Brain microvascular endothelial cell (primary cell): Measurements from ENCODE around the gene USP5.
"Not testable (repeated sequence)": the region's sequence is repeated elsewhere in the genome, so short reads cannot be mapped to it uniquely, and the experiment has no call there.

ENCODE experiments used
- DNase-seq: peaks from one replicate; pipeline ENCODE4 v3.0.0-alpha.2; 2020
- H3K27ac ChIP-seq: fragments of 250-450 bp; sonication (Bioruptor Pico); 2 replicates; pipeline ENCODE4 v1.5.1; 2020; ENCODE audit warnings: mild to moderate bottlenecking, moderate library complexity
- H3K27me3 ChIP-seq: fragments of 250-450 bp; sonication (Bioruptor Pico); replicated peaks from 2 replicates; pipeline ENCODE4 v1.5.1; 2020; ENCODE audit warnings: mild to moderate bottlenecking
- H3K36me3 ChIP-seq: fragments of 250-450 bp; sonication (Bioruptor Pico); replicated peaks from 2 replicates; pipeline ENCODE4 v1.5.1; 2020; ENCODE audit warnings: mild to moderate bottlenecking
- H3K4me3 ChIP-seq: 2 replicates; pipeline ENCODE4 v1.5.1; 2011; ENCODE audit warnings: low read depth, mild to moderate bottlenecking, control low read depth, low read length, moderate library complexity
- CTCF ChIP-seq: IDR thresholded peaks from 2 replicates; pipeline ENCODE4 v1.5.1; 2011; ENCODE audit warnings: low read depth, mild to moderate bottlenecking, moderate library complexity, low read length, control low read depth, inconsistent platforms; ENCODE audit errors: missing control alignments
- in situ Hi-C: cut with HindIII; loops from 2 replicates; pipeline ENCODE4 v1.10.0; 2017; ENCODE audit warnings: low sequenced_read_pairs, low pct_ligation_motif_present

Gene USP5

GRCh38 chr12:6871052-6871957 lies 19.4 kb downstream of the USP5 start:
- no peak for DNase-seq
- no peaks in the 10 kb centered on the region for H3K27me3 ChIP-seq
- no peak for TF ChIP-seq CTCF
- peak overlapping the region; percentile 84 for H3K4me3 ChIP-seq
- in situ Hi-C loops: no loop called here
- no peak overlapping the region for H3K27ac ChIP-seq
- peaks cover 21% of the 10 kb centered on the region for H3K36me3 ChIP-seq

DNA sequence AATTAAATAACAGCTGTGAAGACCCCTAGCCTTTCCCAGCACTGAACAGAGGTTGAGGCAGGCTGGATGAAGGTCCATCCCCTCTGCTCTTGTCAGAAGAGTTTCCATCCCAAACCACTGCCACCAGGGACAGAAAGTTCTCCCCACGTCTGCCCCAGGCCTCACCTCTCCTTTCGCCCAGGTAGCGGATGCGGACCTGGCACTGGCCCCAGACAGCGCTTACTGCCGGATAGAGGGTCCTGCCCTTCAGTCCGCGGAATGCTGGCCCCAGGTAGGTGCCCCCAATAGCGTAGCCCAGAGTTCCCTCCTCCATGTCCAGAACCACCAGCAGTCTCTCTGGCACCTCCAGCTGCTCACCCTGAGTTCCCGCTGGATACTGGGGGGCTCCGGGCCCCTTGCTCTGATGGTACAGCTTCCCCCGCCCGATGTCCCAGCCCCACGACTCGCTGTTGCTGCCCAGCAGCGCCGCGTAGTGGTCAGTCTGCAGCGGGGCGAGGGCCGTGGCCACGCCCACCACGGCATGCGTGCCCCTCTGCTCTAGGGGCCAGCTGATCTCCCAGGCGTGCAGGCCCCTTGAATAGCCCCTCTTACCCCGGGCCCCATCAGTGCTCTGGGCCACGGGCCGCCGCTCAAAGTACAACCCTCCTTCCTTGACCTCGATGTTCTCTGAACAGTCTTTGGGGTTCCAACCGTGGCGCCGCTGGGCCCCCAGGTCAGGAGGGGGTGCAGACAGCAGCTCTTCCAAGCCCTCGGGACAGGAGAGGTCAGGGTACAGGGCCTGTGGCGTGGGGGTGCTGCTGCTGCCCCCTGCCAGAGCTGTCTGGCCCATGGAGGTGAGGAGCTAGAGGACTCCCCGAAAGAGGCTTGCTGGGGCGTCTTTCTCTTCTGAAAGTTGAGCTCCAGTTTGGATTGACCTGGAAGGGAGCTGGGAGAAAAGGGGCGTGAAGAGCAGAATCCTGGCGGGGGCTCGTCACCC lies 20.4 kb downstream of the USP5 start:
- peaks cover 21% of the 10 kb centered on the region for H3K36me3 ChIP-seq
- no peaks in the 10 kb centered on the region for H3K27me3 ChIP-seq
- DNase-seq: peak; percentile 46
- H3K4me3 ChIP-seq: peak overlapping the region; percentile 84
- no peak overlapping the region for H3K27ac ChIP-seq
- in situ Hi-C loops: no loop called here
- TF ChIP-seq CTCF: peak; percentile 99

DNA sequence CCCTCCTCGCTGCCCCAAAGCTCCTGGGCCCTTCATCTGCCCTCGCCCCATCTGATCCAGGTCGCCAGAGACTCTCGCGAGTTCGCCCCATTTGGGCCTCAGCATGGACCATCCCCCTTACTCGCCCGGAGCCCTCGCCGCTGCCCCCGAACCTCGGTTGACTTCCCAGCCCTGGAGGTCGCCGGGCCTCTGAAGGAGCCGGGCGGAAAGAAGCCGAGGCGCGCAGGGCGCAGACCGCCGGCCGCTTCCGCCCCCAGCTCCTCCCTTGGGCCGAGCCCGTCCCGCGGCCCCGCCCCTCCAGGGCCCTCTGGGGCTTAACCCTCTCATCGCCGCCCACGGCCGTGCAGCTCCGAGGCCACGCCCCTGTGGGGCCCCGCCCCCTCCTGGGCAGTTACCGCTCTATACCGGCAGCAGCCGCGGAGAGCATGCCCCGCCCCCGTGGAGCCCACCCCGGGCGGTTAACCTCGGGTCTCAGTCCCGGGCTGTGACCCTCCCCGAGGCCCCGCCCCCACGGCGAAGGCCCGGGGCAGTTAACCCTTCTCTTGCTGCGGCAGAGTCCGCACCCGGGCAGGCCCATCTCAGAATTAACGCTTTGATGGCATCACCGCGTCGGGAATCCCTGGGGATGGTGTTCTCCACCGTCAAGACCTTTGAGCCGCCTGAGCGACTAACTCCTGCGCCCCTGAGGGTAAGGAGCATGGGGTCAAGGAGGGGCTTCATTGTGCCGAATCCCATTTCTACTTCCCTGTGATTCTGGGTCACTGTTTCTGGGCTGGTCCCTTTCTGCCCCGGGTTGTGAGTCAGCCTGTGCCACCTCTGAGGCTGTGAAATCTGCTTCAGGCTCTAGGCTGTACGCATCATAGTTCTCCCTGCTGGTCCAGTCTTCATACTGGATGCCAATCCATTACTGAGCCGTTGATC lies 21.4 kb downstream of the USP5 start, which contains the start of gene SPSB2:
Gene SPSB2 (minus strand): TSS at position 210 of the 921 bp plus-strand sequence. CDS start 402 bp downstream, outside the sequence.
- Histone ChIP-seq H3K27me3 (no peaks in the 10 kb centered on the region), H3K36me3 (peaks cover 21% of the 10 kb centered on the region), H3K27ac (peak within 1 kb of the TSS; percentile 15), H3K4me3 (peak within 1 kb of the TSS; percentile 84)
- peak; percentile 93 for DNase-seq
- in situ Hi-C loops: no loop called here
- TF ChIP-seq CTCF: no peak

DNA sequence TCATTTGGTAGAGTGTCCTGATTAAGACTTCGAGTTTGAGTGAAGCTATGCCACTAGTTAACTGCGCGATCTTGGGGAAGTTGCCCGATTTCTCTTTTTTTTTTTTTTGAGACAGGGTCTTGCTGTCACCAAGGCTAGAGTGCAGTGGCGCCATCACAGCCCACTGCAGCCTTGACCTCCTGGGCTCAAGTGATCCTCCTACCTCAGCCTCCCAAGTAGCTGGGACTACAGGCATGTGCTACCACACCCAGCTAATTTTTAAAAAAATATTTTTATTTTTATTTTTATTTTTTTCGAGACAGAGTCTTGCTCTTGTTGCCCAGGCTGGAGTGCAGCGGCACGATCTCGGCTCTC lies 22.0 kb downstream of the USP5 start:
- H3K27ac ChIP-seq, in situ Hi-C loops: not testable (repeated sequence)
- peak overlapping the region; percentile 84 for H3K4me3 ChIP-seq

DNA sequence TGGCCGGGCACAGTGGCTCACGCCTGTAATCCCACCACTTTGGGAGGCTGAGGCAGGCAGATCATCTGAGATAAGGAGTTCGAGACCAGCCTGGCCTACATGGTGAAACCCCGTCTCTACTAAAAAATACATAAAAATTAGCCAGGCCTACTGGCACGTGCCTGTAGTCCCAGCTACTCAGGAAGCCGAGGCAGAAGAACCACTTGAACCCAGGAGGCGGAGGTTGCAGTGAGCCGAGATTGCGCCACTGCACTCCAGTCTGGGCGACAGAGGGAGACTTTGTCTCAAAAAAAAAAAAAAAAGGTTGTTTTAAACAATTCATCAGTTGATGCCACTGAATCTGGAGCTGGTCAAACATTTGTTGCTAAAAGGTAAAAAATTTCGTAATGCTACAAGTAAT lies 27.9 kb downstream of the USP5 start:
- H3K27me3 ChIP-seq, DNase-seq, H3K4me3 ChIP-seq, in situ Hi-C loops, H3K36me3 ChIP-seq, H3K27ac ChIP-seq: not testable (repeated sequence)

More for the DNA sequence above, 22.0 kb downstream of the USP5 start:
- not testable (repeated sequence) for DNase-seq, H3K27me3 ChIP-seq
- peaks cover 21% of the 10 kb centered on the region for H3K36me3 ChIP-seq

- no peak for TF ChIP-seq CTCF
- in situ Hi-C loops: no loop called here
- no peak for DNase-seq
- no peak overlapping the region for H3K4me3 ChIP-seq
- peaks cover 2% of the 10 kb centered on the region for H3K36me3 ChIP-seq
- H3K27ac ChIP-seq: no peak overlapping the region
- H3K27me3 ChIP-seq: no peaks in the 10 kb centered on the region
These were observed 31.3 kb downstream of the USP5 start for GRCh38 chr12:6883252-6883651.
